Middle frontal gyrus (tissue), 1 donor: ENCODE data around the gene SERPINI1.

ENCODE experiments used
- DNase-seq: peaks from one replicate; pipeline ENCODE4 v3.0.0-alpha.2; 2015; ENCODE audit warnings: low spot score; ENCODE audit errors: extremely low spot score

SERPINI1 gene

DNA sequence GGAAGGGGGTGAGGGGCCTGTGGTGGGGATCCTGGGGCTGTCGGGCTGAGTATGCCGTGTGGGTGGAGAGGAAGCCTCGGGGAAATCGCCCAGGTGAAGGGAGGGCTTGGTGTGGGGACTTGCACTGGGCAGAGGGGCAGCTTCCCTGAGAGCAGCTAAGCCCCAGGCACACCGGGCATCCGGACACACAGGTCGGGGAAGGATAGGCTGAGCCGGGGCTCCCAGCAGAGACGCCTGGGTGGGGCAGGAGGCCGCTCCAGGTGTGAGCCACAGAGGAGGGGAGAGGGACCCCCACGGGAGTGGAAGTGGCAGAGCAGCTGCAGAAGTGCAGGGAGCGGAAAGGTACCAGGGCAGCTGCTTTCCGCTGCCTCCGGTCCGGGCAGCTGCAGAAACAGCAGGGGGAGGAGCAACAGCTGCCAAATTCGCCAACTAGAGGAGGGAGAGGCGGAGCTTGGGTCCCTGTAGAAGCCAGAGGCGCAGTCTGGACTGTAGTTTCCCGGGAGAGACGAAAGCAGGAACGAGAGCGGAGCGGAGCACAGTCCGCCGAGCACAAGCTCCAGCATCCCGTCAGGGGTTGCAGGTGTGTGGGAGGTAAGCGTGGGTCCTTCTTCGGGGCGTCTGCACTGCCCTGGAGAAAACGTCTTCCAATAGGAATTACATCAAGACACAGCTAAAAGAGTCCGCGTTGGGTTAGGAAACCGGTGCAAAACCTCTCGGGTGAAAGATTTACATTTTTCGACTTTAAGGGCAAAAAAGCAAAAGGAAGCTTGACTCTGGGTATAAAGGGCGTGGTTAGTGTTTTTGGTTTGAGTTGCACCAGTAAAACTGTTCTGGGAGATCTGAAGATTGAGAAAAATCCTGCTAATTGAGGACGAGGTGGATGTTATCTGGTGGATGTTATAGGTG lies at the start of gene SERPINI1:
SERPINI1 (plus strand) TSS at position 489 of the 906 bp plus-strand sequence. CDS start 53,408 bp downstream, outside the sequence.
- DNase-seq = peak; percentile 80

DNA sequence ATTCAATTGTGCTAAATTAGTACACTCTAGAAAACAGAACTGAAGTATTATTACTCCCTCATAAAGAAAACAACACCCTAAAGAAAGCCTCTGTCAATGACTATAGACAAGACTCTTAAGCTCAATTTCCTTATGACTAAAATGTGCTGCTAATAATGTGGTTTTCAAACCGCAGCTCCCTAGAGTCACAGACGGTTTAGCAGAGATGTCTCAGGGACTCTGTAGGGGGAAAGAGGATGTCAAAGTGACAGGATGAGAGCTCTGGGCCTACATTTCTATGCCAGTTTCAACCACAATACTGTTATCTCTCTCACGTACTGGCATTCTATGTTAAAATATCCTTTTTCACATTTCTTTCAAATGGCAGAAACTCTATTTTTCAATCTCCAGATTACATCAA lies 44.2 kb upstream of the SERPINI1 start:
- no peak for DNase-seq

DNA sequence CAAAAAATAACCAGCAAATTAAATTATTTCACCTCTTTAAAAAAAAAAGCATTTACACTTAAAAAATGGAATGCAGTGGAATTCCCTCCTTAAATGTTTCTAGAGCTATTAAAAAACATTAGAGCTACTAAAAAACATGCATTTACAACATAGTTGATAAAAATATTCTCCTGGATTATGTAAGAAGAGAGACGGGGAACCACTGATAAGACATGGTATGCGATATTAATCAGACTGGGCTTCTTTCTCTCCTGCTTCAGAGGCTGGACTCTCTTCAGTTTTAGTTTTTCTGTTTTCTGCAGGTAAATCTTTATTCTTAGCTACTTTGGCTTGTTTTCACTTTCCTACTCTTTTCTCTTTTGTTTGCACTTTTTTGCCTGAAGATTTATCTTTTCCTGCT lies 41.4 kb upstream of the SERPINI1 start:
- DNase-seq = no peak

DNA sequence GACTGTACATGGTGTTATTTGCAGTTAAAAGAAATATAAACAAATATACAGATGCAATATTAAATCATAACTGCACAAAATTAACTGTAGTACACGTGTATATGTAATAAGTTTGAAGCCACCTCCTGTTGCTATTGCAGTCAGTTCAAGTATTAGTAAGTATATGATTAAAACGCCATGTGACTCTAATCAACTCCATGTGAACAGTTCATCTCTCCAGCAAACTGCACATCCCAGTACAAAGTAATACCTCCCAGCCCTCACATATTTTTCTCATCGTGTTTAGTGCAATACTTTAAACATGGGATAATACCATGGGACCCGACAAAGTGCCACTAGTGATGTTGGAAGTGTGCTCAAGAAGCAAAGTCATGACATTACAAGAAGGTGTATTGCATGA lies 35.5 kb upstream of the SERPINI1 start:
- DNase-seq = no peak

DNA sequence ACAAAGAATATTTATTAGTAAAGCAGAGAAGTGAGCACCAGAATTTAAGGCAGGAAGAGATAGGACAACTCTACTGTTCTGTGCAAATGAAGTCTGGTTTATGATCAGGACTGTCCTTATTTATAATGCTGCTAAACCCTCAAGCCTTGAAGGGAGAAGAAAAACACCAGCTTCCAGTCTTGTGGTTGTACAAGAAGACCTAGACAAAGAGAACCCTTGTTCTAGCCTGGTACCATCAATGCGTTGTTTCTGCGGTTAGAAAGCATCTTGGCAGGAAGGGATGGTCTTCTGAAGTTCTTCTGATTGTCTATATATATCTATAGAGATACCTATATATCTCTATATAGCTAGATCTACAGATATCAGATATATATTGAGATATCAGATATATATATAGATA lies 34.6 kb upstream of the SERPINI1 start:
- DNase-seq = no peak

DNA sequence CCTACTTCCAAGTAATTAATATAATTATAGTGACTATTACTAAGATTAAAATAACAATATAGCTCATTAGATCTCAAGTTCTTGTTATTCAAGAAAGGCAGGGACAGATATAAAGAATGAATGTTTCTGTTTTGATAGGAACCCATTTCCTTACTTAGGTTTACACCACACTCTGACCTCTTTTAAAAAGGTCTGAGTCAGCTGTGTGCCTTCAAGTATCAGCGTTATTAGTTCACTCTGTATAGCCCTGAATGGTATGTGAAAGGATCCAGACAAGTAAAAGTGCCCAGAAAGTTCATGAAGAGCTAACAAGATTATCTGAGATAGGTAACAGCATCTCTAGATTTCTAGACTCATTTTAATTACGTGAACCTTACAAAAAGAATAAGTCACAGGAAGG lies 29.7 kb upstream of the SERPINI1 start:
- no peak for DNase-seq

GRCh38 chr3:167709690-167710089 lies 25.8 kb upstream of the SERPINI1 start:
- no peak for DNase-seq

GRCh38 chr3:167710552-167710951 lies 25.0 kb upstream of the SERPINI1 start:
- no peak for DNase-seq

DNA sequence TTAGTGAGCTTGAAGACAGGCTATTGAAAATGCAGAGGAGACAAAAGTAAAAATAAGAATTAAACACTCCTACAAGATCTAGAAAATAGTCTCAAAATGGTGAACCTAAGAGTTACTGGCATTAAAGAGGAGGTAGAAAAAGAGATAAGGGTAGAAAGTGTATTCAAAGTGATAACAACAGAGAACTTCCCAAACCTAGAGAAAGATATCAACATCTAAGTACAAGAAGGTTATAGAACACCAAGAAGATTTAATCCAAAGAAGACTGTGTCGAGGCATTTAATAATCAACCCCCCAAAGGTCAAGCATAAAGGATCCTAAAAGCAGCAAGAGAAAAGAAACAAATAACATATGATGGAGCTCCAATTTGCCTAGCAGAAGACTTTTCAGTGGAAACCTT lies 24.1 kb upstream of the SERPINI1 start:
- no peak for DNase-seq

- DNase-seq = no peak
These were observed 23.1 kb upstream of the SERPINI1 start for GRCh38 chr3:167712445-167712844.

GRCh38 chr3:167714871-167715270 lies 20.6 kb upstream of the SERPINI1 start:
- no peak for DNase-seq

DNA sequence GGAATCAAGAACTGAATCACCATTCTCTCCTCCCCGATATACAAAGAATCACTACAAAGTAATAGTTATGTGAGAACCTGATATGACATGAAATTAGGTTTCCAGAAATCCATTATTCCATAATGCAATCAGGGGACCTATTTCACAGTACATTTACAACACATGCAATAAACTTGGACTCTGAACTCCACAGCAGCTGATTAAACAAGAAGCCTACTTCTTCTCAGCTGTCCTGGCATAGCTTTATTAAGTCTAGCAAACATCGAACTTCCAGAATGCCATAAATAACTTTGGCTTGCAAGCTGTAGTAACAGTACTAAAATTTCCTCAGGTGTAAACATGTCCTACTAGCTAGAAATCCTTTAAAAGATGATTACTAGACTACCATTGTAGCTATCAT lies 18.6 kb upstream of the SERPINI1 start:
- DNase-seq = no peak

DNA sequence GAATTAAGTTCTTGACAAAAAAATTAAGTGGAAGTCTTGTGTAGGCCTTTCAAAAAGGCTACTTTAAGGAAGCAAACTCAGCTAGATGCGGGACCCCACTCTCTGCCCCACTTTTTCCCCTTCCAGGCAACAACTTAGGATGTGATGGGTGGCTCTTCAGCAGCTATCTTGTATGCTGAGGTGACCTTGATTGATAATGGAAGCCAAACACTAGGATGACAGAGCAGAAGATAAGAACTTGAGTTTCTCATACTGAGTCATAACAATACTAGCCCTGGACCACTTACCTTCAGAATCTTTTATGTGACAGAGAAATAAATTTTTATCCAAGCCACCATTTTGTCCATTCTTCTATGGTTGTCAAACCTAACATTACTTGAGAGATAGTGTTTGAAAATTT lies 16.9 kb upstream of the SERPINI1 start:
- no peak for DNase-seq

DNA sequence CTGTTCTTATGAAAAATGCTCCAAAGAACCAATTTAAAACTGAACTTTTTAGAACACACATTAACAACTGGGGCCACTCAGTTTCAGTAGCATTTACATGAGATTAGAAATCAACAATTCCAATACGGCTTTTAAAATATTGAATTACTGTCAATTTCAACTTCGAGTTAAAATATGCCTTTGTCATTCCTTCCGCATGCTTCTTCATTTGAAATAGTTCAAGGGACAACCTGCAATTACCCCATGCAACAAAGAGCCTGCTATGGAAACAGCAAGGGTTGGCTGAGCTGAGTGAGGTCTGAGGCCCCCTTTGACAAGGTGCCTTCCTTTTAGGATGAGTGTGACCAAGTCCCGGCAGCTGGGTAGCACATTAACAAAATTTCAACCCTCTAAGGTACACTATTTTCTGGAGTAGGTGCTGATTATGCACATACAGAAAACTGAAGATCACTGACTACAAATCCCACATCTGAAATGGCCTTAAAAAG lies 12.5 kb upstream of the SERPINI1 start:
- DNase-seq = no peak

DNA sequence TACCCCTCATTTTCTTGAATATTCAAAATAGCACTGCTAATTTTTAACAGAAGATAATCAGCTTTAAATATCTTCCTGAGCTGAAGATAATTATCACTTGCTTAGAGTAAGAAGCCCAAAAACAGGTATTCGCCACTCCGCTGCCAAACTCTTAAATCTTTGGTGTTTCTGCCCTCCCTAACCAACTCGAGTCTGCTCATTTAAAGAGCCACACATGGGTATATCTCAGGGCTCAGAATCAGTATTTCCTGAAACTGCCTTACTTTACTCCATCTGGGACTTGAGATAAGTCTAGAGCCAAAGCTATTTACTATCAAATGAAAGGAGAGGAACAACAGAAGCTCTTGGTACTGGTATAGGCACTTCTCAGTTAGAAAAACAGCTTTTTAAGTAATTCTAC lies 11.6 kb upstream of the SERPINI1 start:
- no peak for DNase-seq

- DNase-seq = no peak
These were observed 7.3 kb upstream of the SERPINI1 start for GRCh38 chr3:167728176-167728575.

- DNase-seq = no peak
These were observed 6.7 kb upstream of the SERPINI1 start for GRCh38 chr3:167728632-167729323.

- no peak for DNase-seq
These were observed 5.9 kb upstream of the SERPINI1 start for GRCh38 chr3:167729591-167729990.

- DNase-seq = no peak
These were observed 4.1 kb upstream of the SERPINI1 start for GRCh38 chr3:167731393-167731792.

DNA sequence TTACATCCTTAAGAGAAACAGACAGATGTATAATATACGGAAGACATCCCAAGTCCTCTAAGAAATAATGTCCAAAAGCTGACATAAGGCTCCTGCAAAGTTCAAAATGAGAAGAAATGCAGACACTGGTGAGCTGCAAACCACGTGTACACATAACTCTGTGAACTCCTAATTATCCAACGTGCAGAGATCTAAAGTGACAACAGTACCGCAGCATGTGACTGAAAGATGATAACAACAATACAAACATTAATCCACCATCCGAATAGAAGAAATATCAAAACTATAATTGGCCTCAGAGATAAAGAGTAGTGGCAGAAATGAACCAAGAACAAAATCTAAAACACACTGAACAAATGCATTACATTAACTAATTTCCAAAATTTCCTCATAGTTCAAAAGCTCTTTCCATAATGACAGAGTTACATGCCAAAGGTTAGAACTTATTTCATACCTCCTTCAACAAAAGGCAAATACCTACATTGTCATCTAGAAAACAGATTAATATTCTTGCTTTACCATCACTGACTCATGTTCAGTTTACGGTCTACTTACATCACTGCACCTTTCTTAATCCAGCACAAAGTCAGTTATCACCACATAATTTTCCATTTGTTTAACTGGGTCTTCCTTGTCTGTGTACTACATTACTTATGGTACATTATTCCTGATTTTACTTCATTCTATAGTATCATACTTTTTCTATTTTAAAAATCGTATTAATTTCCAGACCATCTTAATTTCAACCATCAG lies 3.0 kb upstream of the SERPINI1 start:
- no peak for DNase-seq

DNA sequence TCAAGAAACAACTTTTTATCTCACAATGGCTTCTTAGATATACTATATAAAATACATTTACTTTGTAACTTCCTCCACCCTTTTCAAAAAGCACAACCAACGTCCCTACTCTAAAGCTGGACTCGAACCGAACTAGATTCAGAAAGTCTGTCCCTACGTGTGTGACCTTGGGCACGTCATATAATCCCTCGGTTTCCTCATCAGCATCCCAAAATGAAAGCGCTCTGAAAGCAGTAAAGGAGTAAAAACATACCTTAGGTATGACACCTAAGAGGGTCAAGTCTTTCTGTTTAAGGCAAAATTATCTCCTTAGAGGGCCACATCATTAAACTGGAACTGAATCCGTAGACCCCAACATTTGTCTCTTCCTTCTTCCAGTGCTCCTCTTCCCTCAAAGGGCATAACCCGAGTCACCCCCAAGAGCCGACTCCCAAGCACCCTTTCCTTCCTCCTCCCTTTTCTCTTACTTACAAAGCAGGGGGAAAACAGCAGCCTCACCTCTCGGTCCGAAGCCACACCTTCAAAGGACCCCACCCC lies 1.5 kb upstream of the SERPINI1 start:
- DNase-seq = no peak
